HEK293 (cell line): Measurements from ENCODE around the gene IL17A.

Experiments
- CTCF ChIA-PET: fragments of 350-600 bp; formaldehyde crosslinking; extraction: SDS; loops from one replicate; lab custom pipeline; 2021; ENCODE audit warnings: antibody characterized with exemption; lab: Yijun Ruan, JAX
- POLR2A ChIA-PET: fragments of 300-600 bp; formaldehyde crosslinking; extraction: SDS; loops from one replicate; lab custom pipeline; 2020; ENCODE audit warnings: antibody characterized with exemption, inconsistent platforms; lab: Yijun Ruan, JAX
- H3K27ac ChIP-seq: fragments of 200-500 bp; sonication (Bioruptor generic); 2 replicates; pipeline ENCODE4 v1.5.1; 2014; ENCODE audit warnings: low read depth, low read length, control low read depth, inconsistent platforms; ENCODE audit errors: extremely low read depth
- H3K36me3 ChIP-seq, 2 experiments: fragments of 200-500 bp in 1 of 2; sonication (Bioruptor generic) in 1 of 2; 1 replicate in 1 of 2; 2 replicates in 1 of 2; pipeline ENCODE4 v1.5.1; 2014 to 2017; ENCODE audit warnings: inconsistent platforms in 2 of 2, low read length in 2 of 2; ENCODE audit not compliant: control insufficient read depth in 2 of 2, insufficient read depth in 1 of 2
- H3K4me1 ChIP-seq: fragments of 200-500 bp; sonication (Bioruptor generic); 2 replicates; pipeline ENCODE4 v1.5.1; 2014; ENCODE audit warnings: mild to moderate bottlenecking, low read length, inconsistent platforms; ENCODE audit not compliant: control insufficient read depth, insufficient read depth
- H3K4me3 ChIP-seq: 2 replicates; pipeline ENCODE4 v1.5.1; 2011; ENCODE audit warnings: low read depth, mild to moderate bottlenecking, control low read depth, low read length, moderate library complexity
- H3K9me3 ChIP-seq: fragments of 200-500 bp; sonication (Bioruptor generic); 2 replicates; pipeline ENCODE4 v1.5.1; 2014; ENCODE audit warnings: low read depth, low read length, inconsistent platforms; ENCODE audit not compliant: control insufficient read depth, insufficient read depth
- BCL11B ChIP-seq: fragments of 450-650 bp; formaldehyde crosslinking; IDR thresholded peaks from 2 replicates; pipeline ENCODE4 v1.5.1; 2016; ENCODE audit warnings: low read depth, missing biosample characterization, missing genetic modification characterization
- HOXD13 ChIP-seq: sonication (generic); formaldehyde crosslinking; IDR thresholded peaks from 2 replicates; pipeline ENCODE4 v1.8.0; 2022; ENCODE audit warnings: missing genetic modification reagents, borderline replicate concordance
- IKZF3 ChIP-seq: fragments of 450-650 bp; IDR thresholded peaks from 2 replicates; pipeline ENCODE4 v1.5.0; 2018; ENCODE audit warnings: missing biosample characterization, mild to moderate bottlenecking, missing genetic modification characterization, moderate library complexity
- KLF8 ChIP-seq: fragments of 450-650 bp; formaldehyde crosslinking; IDR thresholded peaks from 2 replicates; pipeline ENCODE4 v1.5.1; 2016; ENCODE audit warnings: missing biosample characterization, missing genetic modification characterization
- SETDB1 ChIP-seq: IDR thresholded peaks from one replicate; pipeline ENCODE4 v1.6.1; 2017; ENCODE audit warnings: mild to moderate bottlenecking, low read length, moderate library complexity, mixed read lengths; ENCODE audit not compliant: insufficient read length
- TRIM28 ChIP-seq: IDR thresholded peaks from 2 replicates; pipeline ENCODE4 v1.6.1; 2011; ENCODE audit warnings: low read length, control low read depth, borderline replicate concordance
- ZBTB17 ChIP-seq: fragments of 450-650 bp; formaldehyde crosslinking; IDR thresholded peaks from 2 replicates; pipeline ENCODE4 v1.5.1; 2016; ENCODE audit warnings: missing biosample characterization, missing genetic modification characterization
- ZFP37 ChIP-seq: fragments of 450-650 bp; formaldehyde crosslinking; IDR thresholded peaks from 2 replicates; pipeline ENCODE4 v1.5.1; 2016; ENCODE audit warnings: missing biosample characterization, missing genetic modification characterization
- ZFP41 ChIP-seq: fragments of 450-650 bp; formaldehyde crosslinking; IDR thresholded peaks from 2 replicates; pipeline ENCODE4 v1.5.1; 2016; ENCODE audit warnings: missing biosample characterization, missing genetic modification characterization, borderline replicate concordance
- ZIC2 ChIP-seq: fragments of 450-650 bp; formaldehyde crosslinking; IDR thresholded peaks from 2 replicates; pipeline ENCODE4 v1.5.1; 2016; ENCODE audit warnings: missing biosample characterization, missing genetic modification characterization
- ZNF146 ChIP-seq: fragments of 450-650 bp; formaldehyde crosslinking; IDR thresholded peaks from 2 replicates; pipeline ENCODE4 v1.5.1; 2016; ENCODE audit warnings: missing biosample characterization, missing genetic modification characterization
- ZNF214 ChIP-seq: fragments of 450-650 bp; formaldehyde crosslinking; IDR thresholded peaks from 2 replicates; pipeline ENCODE4 v1.5.1; 2017; ENCODE audit warnings: missing biosample characterization, mild to moderate bottlenecking, missing genetic modification characterization, borderline replicate concordance
- ZNF292 ChIP-seq: fragments of 450-650 bp; formaldehyde crosslinking; IDR thresholded peaks from 2 replicates; pipeline ENCODE4 v1.5.1; 2016; ENCODE audit warnings: low read depth, missing biosample characterization, missing genetic modification characterization, borderline replicate concordance
- ZNF302 ChIP-seq: fragments of 450-650 bp; formaldehyde crosslinking; IDR thresholded peaks from 2 replicates; pipeline ENCODE4 v1.5.1; 2016; ENCODE audit warnings: missing biosample characterization, missing genetic modification characterization, low read depth
- ZNF394 ChIP-seq: fragments of 450-650 bp; formaldehyde crosslinking; IDR thresholded peaks from 2 replicates; pipeline ENCODE4 v1.5.1; 2016; ENCODE audit warnings: missing biosample characterization, missing genetic modification characterization, mild to moderate bottlenecking, moderate library complexity, borderline replicate concordance
- ZNF521 ChIP-seq: fragments of 450-650 bp; formaldehyde crosslinking; IDR thresholded peaks from 2 replicates; pipeline ENCODE4 v1.5.1; 2017; ENCODE audit warnings: missing biosample characterization, mild to moderate bottlenecking, missing genetic modification characterization
- ZNF768 ChIP-seq: fragments of 450-650 bp; formaldehyde crosslinking; IDR thresholded peaks from 2 replicates; pipeline ENCODE4 v1.5.1; 2018; ENCODE audit warnings: missing biosample characterization, mild to moderate bottlenecking, missing genetic modification characterization
- TF ChIP-seq, protein P1 (sequence below): fragments of 450-650 bp; formaldehyde crosslinking; IDR thresholded peaks from 2 replicates; pipeline ENCODE4 v1.5.1; 2016; ENCODE audit warnings: missing biosample characterization, missing genetic modification characterization
- TF ChIP-seq, protein P2 (sequence below): fragments of 450-650 bp; formaldehyde crosslinking; IDR thresholded peaks from 2 replicates; pipeline ENCODE4 v1.5.1; 2016; ENCODE audit warnings: missing biosample characterization, missing genetic modification characterization
- TF ChIP-seq, protein P3 (sequence below): fragments of 450-650 bp; formaldehyde crosslinking; IDR thresholded peaks from 2 replicates; pipeline ENCODE4; 2016; ENCODE audit warnings: missing biosample characterization, missing genetic modification characterization
- TF ChIP-seq, protein P4 (sequence below): fragments of 450-650 bp; formaldehyde crosslinking; IDR thresholded peaks from 2 replicates; pipeline ENCODE4 v1.5.1; 2016; ENCODE audit warnings: missing biosample characterization, missing genetic modification characterization
- TF ChIP-seq, protein P5 (sequence below): fragments of 450-650 bp; formaldehyde crosslinking; IDR thresholded peaks from 2 replicates; pipeline ENCODE4 v1.5.1; 2016; ENCODE audit warnings: missing biosample characterization, missing genetic modification characterization
- TF ChIP-seq, protein P6 (sequence below): fragments of 450-650 bp; formaldehyde crosslinking; IDR thresholded peaks from 2 replicates; pipeline ENCODE4 v1.5.1; 2017; ENCODE audit warnings: missing biosample characterization, missing genetic modification characterization
- TF ChIP-seq, protein P7 (sequence below): sonication (generic); formaldehyde crosslinking; IDR thresholded peaks from 2 replicates; pipeline ENCODE4 v1.8.1; 2022; ENCODE audit warnings: mild to moderate bottlenecking, moderate library complexity, missing genetic modification reagents

The IL17A gene

DNA sequence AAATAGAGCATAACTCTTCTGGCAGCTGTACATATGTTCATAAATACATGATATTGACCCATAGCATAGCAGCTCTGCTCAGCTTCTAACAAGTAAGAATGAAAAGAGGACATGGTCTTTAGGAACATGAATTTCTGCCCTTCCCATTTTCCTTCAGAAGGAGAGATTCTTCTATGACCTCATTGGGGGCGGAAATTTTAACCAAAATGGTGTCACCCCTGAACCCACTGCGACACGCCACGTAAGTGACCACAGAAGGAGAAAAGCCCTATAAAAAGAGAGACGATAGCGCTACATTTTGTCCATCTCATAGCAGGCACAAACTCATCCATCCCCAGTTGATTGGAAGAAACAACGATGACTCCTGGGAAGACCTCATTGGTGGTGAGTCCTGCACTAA is at the start of gene IL17A:
TSS of gene IL17A (plus strand) at position 301 of the 400 bp plus-strand sequence. CDS start at position 358, 57 bp downstream.
- ChIA-PET CTCF (interaction anchor here (0.5 kb wide), 1 partner anchor 48 kb away, joined by 3 read pairs; no protein-coding TSS in a partner anchor), POLR2A (no interaction called here)
- H3K27ac ChIP-seq: no peak within 1 kb of the TSS
- no peaks in the 10 kb centered on the region for H3K36me3 ChIP-seq
- no peak within 1 kb of the TSS for H3K4me3 ChIP-seq
- H3K4me1 ChIP-seq: peaks cover 4% of the 10 kb centered on the region; the same call in 1 of the 2 replicates
- no peaks in the 10 kb centered on the region for H3K9me3 ChIP-seq
- TF ChIP-seq SETDB1: no peak
- no peak for TF ChIP-seq ZNF302
- TF ChIP-seq, protein P1, sequence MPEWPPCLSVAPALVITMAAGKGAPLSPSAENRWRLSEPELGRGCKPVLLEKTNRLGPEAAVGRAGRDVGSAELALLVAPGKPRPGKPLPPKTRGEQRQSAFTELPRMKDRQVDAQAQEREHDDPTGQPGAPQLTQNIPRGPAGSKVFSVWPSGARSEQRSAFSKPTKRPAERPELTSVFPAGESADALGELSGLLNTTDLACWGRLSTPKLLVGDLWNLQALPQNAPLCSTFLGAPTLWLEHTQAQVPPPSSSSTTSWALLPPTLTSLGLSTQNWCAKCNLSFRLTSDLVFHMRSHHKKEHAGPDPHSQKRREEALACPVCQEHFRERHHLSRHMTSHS: no peak
- TF ChIP-seq IKZF3: no peak
- no peak for TF ChIP-seq ZNF292 (tag by site-specific recombination)
- TF ChIP-seq, protein P2, sequence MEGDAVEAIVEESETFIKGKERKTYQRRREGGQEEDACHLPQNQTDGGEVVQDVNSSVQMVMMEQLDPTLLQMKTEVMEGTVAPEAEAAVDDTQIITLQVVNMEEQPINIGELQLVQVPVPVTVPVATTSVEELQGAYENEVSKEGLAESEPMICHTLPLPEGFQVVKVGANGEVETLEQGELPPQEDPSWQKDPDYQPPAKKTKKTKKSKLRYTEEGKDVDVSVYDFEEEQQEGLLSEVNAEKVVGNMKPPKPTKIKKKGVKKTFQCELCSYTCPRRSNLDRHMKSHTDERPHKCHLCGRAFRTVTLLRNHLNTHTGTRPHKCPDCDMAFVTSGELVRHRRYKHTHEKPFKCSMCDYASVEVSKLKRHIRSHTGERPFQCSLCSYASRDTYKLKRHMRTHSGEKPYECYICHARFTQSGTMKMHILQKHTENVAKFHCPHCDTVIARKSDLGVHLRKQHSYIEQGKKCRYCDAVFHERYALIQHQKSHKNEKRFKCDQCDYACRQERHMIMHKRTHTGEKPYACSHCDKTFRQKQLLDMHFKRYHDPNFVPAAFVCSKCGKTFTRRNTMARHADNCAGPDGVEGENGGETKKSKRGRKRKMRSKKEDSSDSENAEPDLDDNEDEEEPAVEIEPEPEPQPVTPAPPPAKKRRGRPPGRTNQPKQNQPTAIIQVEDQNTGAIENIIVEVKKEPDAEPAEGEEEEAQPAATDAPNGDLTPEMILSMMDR: no peak
- TF ChIP-seq, protein P3, sequence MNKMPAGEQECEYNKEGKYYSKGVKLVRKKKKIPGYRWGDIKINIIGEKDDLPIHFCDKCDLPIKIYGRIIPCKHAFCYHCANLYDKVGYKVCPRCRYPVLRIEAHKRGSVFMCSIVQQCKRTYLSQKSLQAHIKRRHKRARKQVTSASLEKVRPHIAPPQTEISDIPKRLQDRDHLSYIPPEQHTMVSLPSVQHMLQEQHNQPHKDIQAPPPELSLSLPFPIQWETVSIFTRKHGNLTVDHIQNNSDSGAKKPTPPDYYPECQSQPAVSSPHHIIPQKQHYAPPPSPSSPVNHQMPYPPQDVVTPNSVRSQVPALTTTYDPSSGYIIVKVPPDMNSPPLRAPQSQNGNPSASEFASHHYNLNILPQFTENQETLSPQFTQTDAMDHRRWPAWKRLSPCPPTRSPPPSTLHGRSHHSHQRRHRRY (tag by site-specific recombination): no peak
- TF ChIP-seq ZIC2 (tag by site-specific recombination): no peak
- TF ChIP-seq KLF8 (tag by site-specific recombination): no peak
- no peak for TF ChIP-seq ZNF768 (tag by site-specific recombination)
- no peak for TF ChIP-seq ZBTB17 (tag by site-specific recombination)

DNA sequence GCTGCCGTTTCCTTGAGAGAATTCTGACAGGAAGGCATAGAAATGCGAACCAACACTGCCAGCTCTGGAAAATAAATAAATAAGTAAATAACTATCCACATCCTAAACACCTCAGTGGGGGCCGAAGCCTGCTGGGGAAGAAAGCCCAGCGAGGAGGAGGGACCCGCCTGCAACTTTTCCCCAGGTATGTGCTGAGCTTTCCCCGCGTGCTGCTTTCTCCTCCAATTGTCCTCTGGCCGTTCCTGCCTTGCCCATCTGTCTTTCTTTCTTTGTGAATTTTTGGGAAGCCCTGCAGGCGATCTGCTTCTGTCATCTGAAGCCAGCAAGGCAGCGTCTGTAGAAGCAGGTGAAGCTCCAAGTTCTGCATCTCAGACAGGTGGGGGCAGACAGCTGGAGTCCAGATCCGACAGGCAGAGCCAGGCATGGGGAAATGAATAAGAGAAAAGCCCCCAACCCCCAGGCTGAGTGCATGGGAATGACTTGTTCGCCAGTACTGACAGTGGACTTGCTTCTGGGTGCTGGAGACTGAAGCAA is 49.2 kb upstream of the IL17A start:
- Histone ChIP-seq H3K9me3 (no peaks in the 10 kb centered on the region), H3K4me3 (no peak overlapping the region), H3K36me3 (no peaks in the 10 kb centered on the region), H3K27ac (no peak overlapping the region), H3K4me1 (peaks cover 12% of the 10 kb centered on the region; the same call in 1 of the 2 replicates)
- ChIA-PET CTCF (interaction anchor here (1.2 to 1.8 kb wide), 3 partner anchors 11 to 97 kb away, joined by 4 to 5 read pairs (median 4); no protein-coding TSS in a partner anchor), POLR2A (no interaction called here)
- TF ChIP-seq, protein P4, sequence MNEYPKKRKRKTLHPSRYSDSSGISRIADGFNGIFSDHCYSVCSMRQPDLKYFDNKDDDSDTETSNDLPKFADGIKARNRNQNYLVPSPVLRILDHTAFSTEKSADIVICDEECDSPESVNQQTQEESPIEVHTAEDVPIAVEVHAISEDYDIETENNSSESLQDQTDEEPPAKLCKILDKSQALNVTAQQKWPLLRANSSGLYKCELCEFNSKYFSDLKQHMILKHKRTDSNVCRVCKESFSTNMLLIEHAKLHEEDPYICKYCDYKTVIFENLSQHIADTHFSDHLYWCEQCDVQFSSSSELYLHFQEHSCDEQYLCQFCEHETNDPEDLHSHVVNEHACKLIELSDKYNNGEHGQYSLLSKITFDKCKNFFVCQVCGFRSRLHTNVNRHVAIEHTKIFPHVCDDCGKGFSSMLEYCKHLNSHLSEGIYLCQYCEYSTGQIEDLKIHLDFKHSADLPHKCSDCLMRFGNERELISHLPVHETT (tag by site-specific recombination): no peak
- TF ChIP-seq, protein P5, sequence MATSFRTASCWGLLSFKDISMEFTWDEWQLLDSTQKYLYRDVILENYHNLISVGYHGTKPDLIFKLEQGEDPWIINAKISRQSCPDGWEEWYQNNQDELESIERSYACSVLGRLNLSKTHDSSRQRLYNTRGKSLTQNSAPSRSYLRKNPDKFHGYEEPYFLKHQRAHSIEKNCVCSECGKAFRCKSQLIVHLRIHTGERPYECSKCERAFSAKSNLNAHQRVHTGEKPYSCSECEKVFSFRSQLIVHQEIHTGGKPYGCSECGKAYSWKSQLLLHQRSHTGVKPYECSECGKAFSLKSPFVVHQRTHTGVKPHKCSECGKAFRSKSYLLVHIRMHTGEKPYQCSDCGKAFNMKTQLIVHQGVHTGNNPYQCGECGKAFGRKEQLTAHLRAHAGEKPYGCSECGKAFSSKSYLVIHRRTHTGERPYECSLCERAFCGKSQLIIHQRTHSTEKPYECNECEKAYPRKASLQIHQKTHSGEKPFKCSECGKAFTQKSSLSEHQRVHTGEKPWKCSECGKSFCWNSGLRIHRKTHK (tag by site-specific recombination): no peak
- TF ChIP-seq TRIM28 (no peak), ZNF521 (tag by site-specific recombination) (no peak), BCL11B (tag by site-specific recombination) (no peak), ZNF214 (tag by site-specific recombination) (no peak), ZNF146 (tag by site-specific recombination) (no peak), ZNF302 (no peak), ZFP41 (tag by site-specific recombination) (no peak), ZNF394 (tag by site-specific recombination) (no peak), HOXD13 (no peak), ZFP37 (tag by site-specific recombination) (no peak)
- TF ChIP-seq, protein P6, sequence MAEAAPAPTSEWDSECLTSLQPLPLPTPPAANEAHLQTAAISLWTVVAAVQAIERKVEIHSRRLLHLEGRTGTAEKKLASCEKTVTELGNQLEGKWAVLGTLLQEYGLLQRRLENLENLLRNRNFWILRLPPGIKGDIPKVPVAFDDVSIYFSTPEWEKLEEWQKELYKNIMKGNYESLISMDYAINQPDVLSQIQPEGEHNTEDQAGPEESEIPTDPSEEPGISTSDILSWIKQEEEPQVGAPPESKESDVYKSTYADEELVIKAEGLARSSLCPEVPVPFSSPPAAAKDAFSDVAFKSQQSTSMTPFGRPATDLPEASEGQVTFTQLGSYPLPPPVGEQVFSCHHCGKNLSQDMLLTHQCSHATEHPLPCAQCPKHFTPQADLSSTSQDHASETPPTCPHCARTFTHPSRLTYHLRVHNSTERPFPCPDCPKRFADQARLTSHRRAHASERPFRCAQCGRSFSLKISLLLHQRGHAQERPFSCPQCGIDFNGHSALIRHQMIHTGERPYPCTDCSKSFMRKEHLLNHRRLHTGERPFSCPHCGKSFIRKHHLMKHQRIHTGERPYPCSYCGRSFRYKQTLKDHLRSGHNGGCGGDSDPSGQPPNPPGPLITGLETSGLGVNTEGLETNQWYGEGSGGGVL (tag by site-specific recombination): no peak
- TF ChIP-seq, protein P7, sequence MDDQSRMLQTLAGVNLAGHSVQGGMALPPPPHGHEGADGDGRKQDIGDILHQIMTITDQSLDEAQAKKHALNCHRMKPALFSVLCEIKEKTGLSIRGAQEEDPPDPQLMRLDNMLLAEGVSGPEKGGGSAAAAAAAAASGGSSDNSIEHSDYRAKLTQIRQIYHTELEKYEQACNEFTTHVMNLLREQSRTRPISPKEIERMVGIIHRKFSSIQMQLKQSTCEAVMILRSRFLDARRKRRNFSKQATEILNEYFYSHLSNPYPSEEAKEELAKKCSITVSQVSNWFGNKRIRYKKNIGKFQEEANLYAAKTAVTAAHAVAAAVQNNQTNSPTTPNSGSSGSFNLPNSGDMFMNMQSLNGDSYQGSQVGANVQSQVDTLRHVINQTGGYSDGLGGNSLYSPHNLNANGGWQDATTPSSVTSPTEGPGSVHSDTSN (CRISPR knock-in tag): no peak
